Stimulated activated memory B cell treated with anti-CD40 and anti-IgM and Interleukin-4, amounts not matched to agents 10 μg/mL and 1 μg/mL and 100 μg/mL, for 72 hours (primary cell): ENCODE data around the gene STARD5.
"Not testable (repeated sequence)": the region's sequence is repeated elsewhere in the genome, so short reads cannot be mapped to it uniquely, and the experiment has no call there.

ENCODE experiments used
- ATAC-seq: fragments of 150-1000 bp; cut with Tn5 transposase; 2 replicates; pipeline ENCODE4 v1.10.0; 2021
- H3K27ac Mint-ChIP-seq: one replicate; pipeline ENCODE4 v1.8.0; 2022; ENCODE audit warnings: mild to moderate bottlenecking, mixed read lengths
- H3K27me3 Mint-ChIP-seq: one replicate; pipeline ENCODE4 v1.8.0; 2022; ENCODE audit warnings: mixed read lengths
- H3K36me3 Mint-ChIP-seq: one replicate; pipeline ENCODE4 v1.8.0; 2022; ENCODE audit warnings: mixed read lengths
- H3K4me1 Mint-ChIP-seq: one replicate; pipeline ENCODE4 v1.8.0; 2022; ENCODE audit warnings: mixed read lengths
- H3K4me3 Mint-ChIP-seq: one replicate; pipeline ENCODE4 v1.8.0; 2022; ENCODE audit warnings: mild to moderate bottlenecking, moderate library complexity, mixed read lengths
- H3K9me3 Mint-ChIP-seq: one replicate; pipeline ENCODE4 v1.8.0; 2022; ENCODE audit warnings: mixed read lengths

Gene STARD5

GRCh38 chr15:81323944-81324881 lies at the start of gene STARD5:
Gene STARD5 (minus strand): TSS chr15:81324141. CDS start chr15:81324099, 42 bp downstream.
- H3K27me3 Mint-ChIP-seq = no peaks in the 10 kb centered on the region
- H3K4me3 Mint-ChIP-seq = peak within 1 kb of the TSS; percentile 97
- H3K36me3 Mint-ChIP-seq = peaks cover 10% of the 10 kb centered on the region
- no peaks in the 10 kb centered on the region for H3K9me3 Mint-ChIP-seq
- peak within 1 kb of the TSS; percentile 82 for H3K27ac Mint-ChIP-seq
- H3K4me1 Mint-ChIP-seq = peaks cover 39% of the 10 kb centered on the region
- ATAC-seq = peak; percentile 100

- no peak for ATAC-seq
- Mint-ChIP-seq H3K4me3 (no peak overlapping the region), H3K9me3 (no peaks in the 10 kb centered on the region), H3K36me3 (no peaks in the 10 kb centered on the region), H3K27me3 (no peaks in the 10 kb centered on the region), H3K27ac (no peak overlapping the region), H3K4me1 (no peaks in the 10 kb centered on the region)
These were observed 49.2 kb upstream of the STARD5 start for GRCh38 chr15:81373176-81373575.

GRCh38 chr15:81372575-81372974 lies 48.6 kb upstream of the STARD5 start:
- H3K27me3 Mint-ChIP-seq = no peaks in the 10 kb centered on the region
- no peak overlapping the region for H3K4me3 Mint-ChIP-seq
- no peak overlapping the region for H3K27ac Mint-ChIP-seq
- H3K9me3 Mint-ChIP-seq = no peaks in the 10 kb centered on the region
- H3K4me1 Mint-ChIP-seq = no peaks in the 10 kb centered on the region
- H3K36me3 Mint-ChIP-seq = no peaks in the 10 kb centered on the region
- ATAC-seq = no peak

GRCh38 chr15:81363718-81364500 lies 40.0 kb upstream of the STARD5 start:
- H3K4me3 Mint-ChIP-seq = no peak overlapping the region
- peaks cover 5% of the 10 kb centered on the region for H3K36me3 Mint-ChIP-seq
- no peaks in the 10 kb centered on the region for H3K27me3 Mint-ChIP-seq
- no peak for ATAC-seq
- H3K9me3 Mint-ChIP-seq = no peaks in the 10 kb centered on the region
- H3K4me1 Mint-ChIP-seq = no peaks in the 10 kb centered on the region
- H3K27ac Mint-ChIP-seq = no peak overlapping the region

GRCh38 chr15:81363276-81363675 lies 39.3 kb upstream of the STARD5 start:
- no peak for ATAC-seq
- H3K27ac Mint-ChIP-seq = no peak overlapping the region
- peaks cover 5% of the 10 kb centered on the region for H3K36me3 Mint-ChIP-seq
- no peaks in the 10 kb centered on the region for H3K4me1 Mint-ChIP-seq
- no peaks in the 10 kb centered on the region for H3K9me3 Mint-ChIP-seq
- no peak overlapping the region for H3K4me3 Mint-ChIP-seq
- H3K27me3 Mint-ChIP-seq = no peaks in the 10 kb centered on the region

- H3K27ac Mint-ChIP-seq = no peak overlapping the region
- H3K9me3 Mint-ChIP-seq = no peaks in the 10 kb centered on the region
These were observed 38.8 kb upstream of the STARD5 start for GRCh38 chr15:81362790-81363189.

GRCh38 chr15:81361891-81362290 lies 38.0 kb upstream of the STARD5 start:
- no peak for ATAC-seq
- Mint-ChIP-seq H3K4me3 (no peak overlapping the region), H3K36me3 (peaks cover 5% of the 10 kb centered on the region), H3K4me1 (no peaks in the 10 kb centered on the region), H3K9me3 (no peaks in the 10 kb centered on the region), H3K27me3 (no peaks in the 10 kb centered on the region), H3K27ac (no peak overlapping the region)

More at GRCh38 chr15:81362790-81363189, 38.8 kb upstream of the STARD5 start:
- H3K36me3 Mint-ChIP-seq = peaks cover 5% of the 10 kb centered on the region
- H3K27me3 Mint-ChIP-seq = no peaks in the 10 kb centered on the region
- no peaks in the 10 kb centered on the region for H3K4me1 Mint-ChIP-seq
- H3K4me3 Mint-ChIP-seq = no peak overlapping the region
- ATAC-seq = no peak

GRCh38 chr15:81360491-81360890 lies 36.5 kb upstream of the STARD5 start:
- H3K9me3 Mint-ChIP-seq = no peaks in the 10 kb centered on the region
- H3K4me3 Mint-ChIP-seq = no peak overlapping the region
- no peaks in the 10 kb centered on the region for H3K27me3 Mint-ChIP-seq
- H3K27ac Mint-ChIP-seq = no peak overlapping the region
- no peaks in the 10 kb centered on the region for H3K4me1 Mint-ChIP-seq
- ATAC-seq = no peak
- H3K36me3 Mint-ChIP-seq = peaks cover 5% of the 10 kb centered on the region

- no peaks in the 10 kb centered on the region for H3K36me3 Mint-ChIP-seq
- ATAC-seq = no peak
- no peaks in the 10 kb centered on the region for H3K9me3 Mint-ChIP-seq
- no peaks in the 10 kb centered on the region for H3K27me3 Mint-ChIP-seq
- no peak overlapping the region for H3K4me3 Mint-ChIP-seq
- H3K4me1 Mint-ChIP-seq = no peaks in the 10 kb centered on the region
- H3K27ac Mint-ChIP-seq = no peak overlapping the region
These were observed 34.3 kb upstream of the STARD5 start for GRCh38 chr15:81358248-81358647.

- Mint-ChIP-seq H3K4me3 (no peak overlapping the region), H3K27me3 (no peaks in the 10 kb centered on the region), H3K9me3 (no peaks in the 10 kb centered on the region), H3K36me3 (no peaks in the 10 kb centered on the region), H3K27ac (no peak overlapping the region), H3K4me1 (no peaks in the 10 kb centered on the region)
- ATAC-seq = no peak
These were observed 33.3 kb upstream of the STARD5 start for GRCh38 chr15:81357180-81357686.

- Mint-ChIP-seq H3K36me3 (no peaks in the 10 kb centered on the region), H3K9me3 (no peaks in the 10 kb centered on the region), H3K4me1 (no peaks in the 10 kb centered on the region), H3K27me3 (no peaks in the 10 kb centered on the region), H3K27ac (no peak overlapping the region), H3K4me3 (no peak overlapping the region)
- no peak for ATAC-seq
These were observed 32.3 kb upstream of the STARD5 start for GRCh38 chr15:81356252-81356651.

GRCh38 chr15:81351651-81352050 lies 27.7 kb upstream of the STARD5 start:
- peaks cover 5% of the 10 kb centered on the region for H3K36me3 Mint-ChIP-seq
- ATAC-seq = no peak
- no peaks in the 10 kb centered on the region for H3K9me3 Mint-ChIP-seq
- H3K27me3 Mint-ChIP-seq = no peaks in the 10 kb centered on the region
- no peaks in the 10 kb centered on the region for H3K4me1 Mint-ChIP-seq
- H3K27ac Mint-ChIP-seq = no peak overlapping the region
- no peak overlapping the region for H3K4me3 Mint-ChIP-seq

GRCh38 chr15:81349271-81349670 lies 25.3 kb upstream of the STARD5 start:
- no peaks in the 10 kb centered on the region for H3K9me3 Mint-ChIP-seq
- H3K36me3 Mint-ChIP-seq = peaks cover 5% of the 10 kb centered on the region
- H3K27me3 Mint-ChIP-seq = no peaks in the 10 kb centered on the region
- ATAC-seq = no peak
- no peak overlapping the region for H3K4me3 Mint-ChIP-seq
- no peaks in the 10 kb centered on the region for H3K4me1 Mint-ChIP-seq
- H3K27ac Mint-ChIP-seq = no peak overlapping the region

GRCh38 chr15:81348691-81349090 lies 24.8 kb upstream of the STARD5 start:
- not testable (repeated sequence) for H3K27ac Mint-ChIP-seq, H3K9me3 Mint-ChIP-seq, H3K4me1 Mint-ChIP-seq, H3K27me3 Mint-ChIP-seq, H3K4me3 Mint-ChIP-seq, ATAC-seq, H3K36me3 Mint-ChIP-seq

GRCh38 chr15:81347910-81348309 lies 24.0 kb upstream of the STARD5 start:
- Mint-ChIP-seq H3K27me3 (no peaks in the 10 kb centered on the region), H3K27ac (no peak overlapping the region), H3K4me3 (no peak overlapping the region), H3K9me3 (no peaks in the 10 kb centered on the region), H3K36me3 (peaks cover 5% of the 10 kb centered on the region), H3K4me1 (no peaks in the 10 kb centered on the region)
- ATAC-seq = no peak
